COR-L47 (cell line): ENCODE measurements around the gene MAN2A2.

ENCODE experiments used
- DNase-seq: peaks from one replicate; lab custom pipeline; 2025; lab: John Stamatoyannopoulos, UW

The MAN2A2 gene

DNA sequence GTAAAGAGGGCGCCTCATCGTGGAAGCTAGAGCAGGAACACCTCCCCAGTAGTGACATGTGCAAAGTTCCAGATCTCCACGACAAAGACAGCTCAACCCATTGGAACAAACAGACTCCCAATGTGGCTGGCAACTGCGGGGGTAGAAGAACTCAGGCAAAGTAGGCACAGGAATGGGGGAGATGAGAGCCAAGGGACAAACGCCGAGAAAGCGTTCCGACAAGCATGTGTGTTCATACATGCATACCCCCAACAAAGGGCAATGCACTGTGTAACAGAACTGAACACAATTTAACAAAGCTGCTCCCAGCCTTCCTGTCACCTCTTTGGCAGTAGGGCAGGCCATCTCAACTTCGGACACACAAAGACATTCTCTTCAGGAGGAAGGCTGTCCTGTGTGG is 63.2 kb downstream of the MAN2A2 start:
- no peak for DNase-seq

DNA sequence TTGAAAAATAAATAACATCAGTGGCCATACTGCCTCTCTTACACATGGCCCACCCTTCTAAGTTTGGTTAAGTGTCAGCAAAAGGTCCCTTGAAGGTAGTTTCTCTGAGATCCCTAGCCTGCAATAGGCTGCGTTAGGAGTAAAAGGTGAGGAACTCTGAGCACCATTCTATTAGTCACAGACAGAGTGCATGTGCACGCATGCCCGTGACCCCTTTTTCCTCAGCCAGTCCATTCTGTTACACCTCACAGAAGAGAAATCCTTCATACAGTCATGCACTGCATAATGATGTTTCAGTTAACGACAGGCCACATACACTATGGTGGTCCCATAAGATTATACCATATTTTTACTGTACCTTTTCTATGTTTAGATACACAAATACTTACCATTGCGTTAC is 64.1 kb downstream of the MAN2A2 start:
- no peak for DNase-seq

DNA sequence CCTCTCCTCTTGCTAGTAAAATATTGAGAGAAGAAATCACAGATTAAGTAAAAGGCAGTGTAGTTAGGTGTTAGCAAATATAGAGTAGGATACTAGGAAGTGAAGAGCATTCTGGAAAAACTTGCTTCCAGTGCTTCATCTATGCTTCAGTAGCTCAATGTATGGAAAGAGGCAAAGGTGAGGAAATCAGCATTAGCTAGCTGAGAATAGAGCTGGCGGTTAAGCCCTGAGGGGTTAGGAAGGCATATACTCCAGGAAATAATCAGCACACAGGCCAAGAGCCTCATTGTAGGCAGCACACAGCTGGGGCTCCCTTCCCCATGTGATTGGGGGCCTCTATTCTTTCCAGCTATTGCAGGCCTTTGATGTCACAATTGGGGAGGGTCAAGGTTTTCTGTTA is 65.3 kb downstream of the MAN2A2 start:
- no peak for DNase-seq

DNA sequence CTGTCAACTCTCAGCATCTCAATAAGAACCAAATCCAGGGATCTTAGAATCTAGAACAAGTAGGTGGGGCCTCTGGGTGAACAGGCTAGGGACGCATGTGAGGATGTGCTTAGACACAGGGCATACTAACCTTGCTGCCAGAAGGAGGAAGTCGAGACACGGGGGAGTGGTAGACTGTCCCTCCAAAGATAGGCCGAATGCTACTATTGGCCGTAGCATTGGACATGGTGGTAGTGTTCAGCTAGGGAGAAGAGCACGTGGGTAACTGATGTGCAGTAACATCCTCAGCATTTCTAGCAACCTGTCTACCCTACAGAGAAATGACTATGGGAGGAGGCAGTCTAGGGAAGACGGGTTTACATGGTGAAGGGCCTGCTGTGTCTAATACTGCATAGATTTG is 67.2 kb downstream of the MAN2A2 start:
- no peak for DNase-seq

DNA sequence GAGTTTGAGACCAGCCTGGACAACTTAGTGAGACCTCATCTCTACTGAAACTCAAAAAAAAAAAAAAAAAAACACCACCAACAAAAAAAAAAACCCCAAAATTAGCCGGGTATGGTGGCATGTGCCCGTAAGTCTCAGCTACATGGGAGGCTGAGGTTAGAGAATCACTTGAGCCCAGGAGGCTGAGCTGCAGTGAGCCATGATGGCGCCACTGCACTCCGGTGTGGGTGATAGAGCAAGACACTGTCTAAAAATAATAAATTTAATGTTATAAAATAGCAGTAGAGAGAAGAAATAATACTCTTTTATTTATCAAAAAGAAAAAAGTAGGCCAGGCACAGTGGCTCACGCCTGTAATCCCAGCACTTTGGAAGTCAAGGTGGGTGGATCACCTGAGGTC is 69.0 kb downstream of the MAN2A2 start:
- no peak for DNase-seq
